ENCODE data around the gene DCXR. TPM values are rescaled to one million over a fixed set of nuclear protein-coding genes. Genes with fewer than 3 reads are reported as not detected.
A peak's percentile ranks its signal among the peaks of the same experiment; 100 is the strongest.

Gene DCXR
- total and polyA plus RNA-seq, 2 of the 13 experiments (the other 11 are each of a cell fraction or from before 2014, with no cell fraction given): 287 to 311 TPM

- TF ChIP-seq, protein P1, sequence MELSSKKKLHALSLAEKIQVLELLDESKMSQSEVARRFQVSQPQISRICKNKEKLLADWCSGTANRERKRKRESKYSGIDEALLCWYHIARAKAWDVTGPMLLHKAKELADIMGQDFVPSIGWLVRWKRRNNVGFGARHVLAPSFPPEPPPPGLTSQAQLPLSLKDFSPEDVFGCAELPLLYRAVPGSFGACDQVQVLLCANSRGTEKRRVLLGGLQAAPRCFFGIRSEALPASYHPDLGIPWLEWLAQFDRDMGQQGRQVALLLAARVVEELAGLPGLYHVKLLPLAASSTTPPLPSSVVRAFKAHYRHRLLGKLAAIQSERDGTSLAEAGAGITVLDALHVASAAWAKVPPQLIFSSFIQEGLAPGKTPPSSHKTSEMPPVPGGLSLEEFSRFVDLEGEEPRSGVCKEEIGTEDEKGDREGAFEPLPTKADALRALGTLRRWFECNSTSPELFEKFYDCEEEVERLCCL (CRISPR knock-in tag; IDR thresholded peaks at IDR 0.05; ENCODE audit: borderline replicate concordance): no peak
- TF ChIP-seq ZNF580 (CRISPR knock-in tag; IDR thresholded peaks at IDR 0.05; ENCODE audit: borderline replicate concordance, low read depth) (peak; percentile 81; the same call in 1 of the 2 replicates), ATM (IDR thresholded peaks at IDR 0.05; ENCODE audit: borderline replicate concordance) (no peak), ZNF124 (CRISPR knock-in tag; IDR thresholded peaks at IDR 0.05) (peak; percentile 92), SAFB2 (CRISPR knock-in tag; IDR thresholded peaks at IDR 0.05; ENCODE audit: borderline replicate concordance, low read depth) (peak; percentile 98), KLF15 (CRISPR knock-in tag; IDR thresholded peaks at IDR 0.05; ENCODE audit: borderline replicate concordance) (no peak), ZNF33A (CRISPR knock-in tag; IDR thresholded peaks at IDR 0.05; ENCODE audit: borderline replicate concordance) (no peak; the same call in 1 of the 2 replicates), ZNF30 (CRISPR knock-in tag; IDR thresholded peaks at IDR 0.05) (no peak), POLR2AphosphoS5 (IDR thresholded peaks at IDR 0.05; ENCODE audit: low read depth, low read length) (no peak), MTA1 (CRISPR knock-in tag; IDR thresholded peaks at IDR 0.05; ENCODE audit: borderline replicate concordance) (peak; percentile 90; the same call in 1 of the 2 replicates), ZBTB37 (CRISPR knock-in tag; IDR thresholded peaks at IDR 0.05) (no peak), SCMH1 (CRISPR knock-in tag; IDR thresholded peaks at IDR 0.05; ENCODE audit: borderline replicate concordance) (no peak), ZNF431 (CRISPR knock-in tag; IDR thresholded peaks at IDR 0.05; ENCODE audit: borderline replicate concordance, low read depth) (no peak), ZNF205 (CRISPR knock-in tag; IDR thresholded peaks at IDR 0.05) (peak; percentile 94), TRIM24 (CRISPR knock-in tag; IDR thresholded peaks at IDR 0.05) (no peak), ZFP37 (CRISPR knock-in tag; IDR thresholded peaks at IDR 0.05; ENCODE audit: borderline replicate concordance) (no peak), FOXA1 (IDR thresholded peaks at IDR 0.05) (no peak), FOXA1 (CRISPR knock-in tag; IDR thresholded peaks at IDR 0.05) (peak; percentile 71), MEF2D (CRISPR knock-in tag; IDR thresholded peaks at IDR 0.05) (no peak), PLSCR1 (CRISPR knock-in tag; IDR thresholded peaks at IDR 0.05; ENCODE audit: borderline replicate concordance) (0 out of 2 replicates have a peak, but pooled peaks have one; percentile 40), FOXK1 (CRISPR knock-in tag; IDR thresholded peaks at IDR 0.05; ENCODE audit: borderline replicate concordance, low read depth) (peak; percentile 72; the same call in 1 of the 2 replicates)
- TF ChIP-seq, protein P2, sequence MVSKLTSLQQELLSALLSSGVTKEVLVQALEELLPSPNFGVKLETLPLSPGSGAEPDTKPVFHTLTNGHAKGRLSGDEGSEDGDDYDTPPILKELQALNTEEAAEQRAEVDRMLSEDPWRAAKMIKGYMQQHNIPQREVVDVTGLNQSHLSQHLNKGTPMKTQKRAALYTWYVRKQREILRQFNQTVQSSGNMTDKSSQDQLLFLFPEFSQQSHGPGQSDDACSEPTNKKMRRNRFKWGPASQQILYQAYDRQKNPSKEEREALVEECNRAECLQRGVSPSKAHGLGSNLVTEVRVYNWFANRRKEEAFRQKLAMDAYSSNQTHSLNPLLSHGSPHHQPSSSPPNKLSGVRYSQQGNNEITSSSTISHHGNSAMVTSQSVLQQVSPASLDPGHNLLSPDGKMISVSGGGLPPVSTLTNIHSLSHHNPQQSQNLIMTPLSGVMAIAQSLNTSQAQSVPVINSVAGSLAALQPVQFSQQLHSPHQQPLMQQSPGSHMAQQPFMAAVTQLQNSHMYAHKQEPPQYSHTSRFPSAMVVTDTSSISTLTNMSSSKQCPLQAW (CRISPR knock-in tag; IDR thresholded peaks at IDR 0.05): no peak
- TF ChIP-seq, protein P3, sequence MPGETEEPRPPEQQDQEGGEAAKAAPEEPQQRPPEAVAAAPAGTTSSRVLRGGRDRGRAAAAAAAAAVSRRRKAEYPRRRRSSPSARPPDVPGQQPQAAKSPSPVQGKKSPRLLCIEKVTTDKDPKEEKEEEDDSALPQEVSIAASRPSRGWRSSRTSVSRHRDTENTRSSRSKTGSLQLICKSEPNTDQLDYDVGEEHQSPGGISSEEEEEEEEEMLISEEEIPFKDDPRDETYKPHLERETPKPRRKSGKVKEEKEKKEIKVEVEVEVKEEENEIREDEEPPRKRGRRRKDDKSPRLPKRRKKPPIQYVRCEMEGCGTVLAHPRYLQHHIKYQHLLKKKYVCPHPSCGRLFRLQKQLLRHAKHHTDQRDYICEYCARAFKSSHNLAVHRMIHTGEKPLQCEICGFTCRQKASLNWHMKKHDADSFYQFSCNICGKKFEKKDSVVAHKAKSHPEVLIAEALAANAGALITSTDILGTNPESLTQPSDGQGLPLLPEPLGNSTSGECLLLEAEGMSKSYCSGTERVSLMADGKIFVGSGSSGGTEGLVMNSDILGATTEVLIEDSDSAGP (CRISPR knock-in tag; IDR thresholded peaks at IDR 0.05; ENCODE audit: borderline replicate concordance): peak; percentile 98
Measured at GRCh38 chr17:82065638-82066303, 28.3 kb upstream of the DCXR start, which contains the start of gene DUS1L (continued).
